HAP-1 (cell line): ENCODE measurements around the gene KANSL1.

Source experiments
- DNase-seq, 2 experiments: peaks; one replicate each; pipeline ENCODE4 v3.0.0-alpha.2; 2016 to 2020; ENCODE audit warnings: low spot score in 2 of 2
- H3K27me3 ChIP-seq: fragments of 250-450 bp; sonication (Bioruptor Pico); 2 replicates; pipeline ENCODE4 v1.5.1; 2020; ENCODE audit warnings: low read depth, mild to moderate bottlenecking, moderate library complexity
- H3K36me3 ChIP-seq: fragments of 250-450 bp; sonication (Bioruptor Pico); replicated peaks from 2 replicates; pipeline ENCODE4 v1.5.1; 2020; ENCODE audit warnings: mild to moderate bottlenecking
- H3K4me1 ChIP-seq: fragments of 250-450 bp; sonication (Bioruptor Pico); 2 replicates; pipeline ENCODE4 v1.5.1; 2020; ENCODE audit warnings: mild to moderate bottlenecking
- H3K4me3 ChIP-seq: fragments of 250-450 bp; sonication (Bioruptor Pico); 2 replicates; pipeline ENCODE4 v1.5.1; 2020; ENCODE audit warnings: mild to moderate bottlenecking, moderate library complexity
- H3K9me3 ChIP-seq: fragments of 250-450 bp; sonication (Bioruptor Pico); 2 replicates; pipeline ENCODE4 v1.5.1; 2020; ENCODE audit warnings: mild to moderate bottlenecking, moderate library complexity
- in situ Hi-C: fragments of 300-500 bp; cut with MboI; formaldehyde crosslinking; loops from 3 replicates; pipeline ENCODE4 v1.14.3; 2020; ENCODE audit warnings: low sequenced_read_pairs, inconsistent platforms, mixed read lengths

Gene KANSL1

DNA sequence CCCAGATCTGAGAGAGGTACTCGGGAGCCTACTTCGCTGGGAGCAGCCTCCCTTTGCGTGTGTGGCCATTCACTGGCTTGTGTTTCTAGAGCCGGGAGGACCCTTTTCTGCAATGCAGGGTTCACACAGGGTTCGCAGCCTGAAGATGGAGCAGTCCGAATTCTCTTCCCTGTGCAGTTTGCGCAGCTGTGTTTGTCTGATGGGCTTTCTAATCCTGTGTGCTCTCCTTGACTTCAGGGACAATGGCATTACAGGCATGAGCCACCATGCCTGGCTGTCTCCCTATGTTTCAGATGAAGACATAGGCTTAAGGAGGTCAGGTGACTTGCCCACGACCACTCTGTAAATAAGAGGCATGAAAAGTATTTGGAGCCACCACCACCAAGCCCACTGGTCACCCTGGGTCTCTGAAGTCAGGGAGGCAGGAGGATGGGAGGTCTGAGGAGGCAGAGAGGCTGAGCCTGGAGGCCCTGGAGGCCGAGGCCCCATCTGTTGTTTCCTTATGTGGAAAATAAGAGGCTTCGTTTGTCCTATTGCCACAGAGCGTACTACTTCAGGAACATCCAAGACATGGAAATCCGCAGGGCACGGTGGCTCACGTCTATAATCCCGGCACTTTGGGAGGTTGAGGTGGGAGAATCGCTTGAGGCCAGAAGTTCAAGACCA, 199.1 kb downstream of the KANSL1 start:
- Histone ChIP-seq H3K4me1 (no peaks in the 10 kb centered on the region), H3K36me3 (no peaks in the 10 kb centered on the region), H3K9me3 (no peaks in the 10 kb centered on the region), H3K4me3 (no peak overlapping the region), H3K27me3 (no peaks in the 10 kb centered on the region)
- in situ Hi-C loops: loop anchor here (25.0 kb wide), 1 partner anchor 818 kb away; the partner anchor contains the start of gene WNT3
- no peak for DNase-seq

- no peaks in the 10 kb centered on the region for H3K36me3 ChIP-seq
- no peak for DNase-seq
- H3K27me3 ChIP-seq: no peaks in the 10 kb centered on the region
- in situ Hi-C loops: loop anchor here (25.0 kb wide), 1 partner anchor 819 kb away; the partner anchor contains the start of gene WNT3
- H3K4me1 ChIP-seq: no peaks in the 10 kb centered on the region
- H3K4me3 ChIP-seq: no peak overlapping the region
- H3K9me3 ChIP-seq: no peaks in the 10 kb centered on the region
These were observed 200.3 kb downstream of the KANSL1 start for GRCh38 chr17:45992904-45993303.

DNA sequence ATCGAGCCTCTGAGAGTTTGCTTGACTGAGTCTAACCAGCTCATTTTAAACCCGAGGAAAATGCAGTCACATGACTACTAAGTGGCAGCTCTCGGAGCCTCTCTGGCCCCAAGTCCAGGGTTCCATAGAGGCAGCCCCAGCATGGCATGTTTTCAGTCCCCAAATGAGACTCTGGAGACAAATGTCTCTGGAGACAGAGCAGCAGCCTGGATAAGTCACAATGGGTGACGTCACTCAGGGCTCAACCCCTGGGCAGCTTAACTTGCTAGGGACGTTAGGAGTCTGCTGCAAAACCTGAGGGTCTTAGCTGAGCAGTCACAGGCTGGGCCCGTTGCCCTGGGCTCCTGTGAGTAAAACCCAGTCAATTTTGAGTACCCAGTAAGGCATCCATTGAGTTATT, 201.1 kb downstream of the KANSL1 start:
- Histone ChIP-seq H3K4me1 (no peaks in the 10 kb centered on the region), H3K4me3 (no peak overlapping the region), H3K9me3 (no peaks in the 10 kb centered on the region), H3K27me3 (no peaks in the 10 kb centered on the region), H3K36me3 (no peaks in the 10 kb centered on the region)
- in situ Hi-C loops: loop anchor here (25.0 kb wide), 1 partner anchor 820 kb away; the partner anchor contains the start of gene WNT3
- no peak for DNase-seq

DNA sequence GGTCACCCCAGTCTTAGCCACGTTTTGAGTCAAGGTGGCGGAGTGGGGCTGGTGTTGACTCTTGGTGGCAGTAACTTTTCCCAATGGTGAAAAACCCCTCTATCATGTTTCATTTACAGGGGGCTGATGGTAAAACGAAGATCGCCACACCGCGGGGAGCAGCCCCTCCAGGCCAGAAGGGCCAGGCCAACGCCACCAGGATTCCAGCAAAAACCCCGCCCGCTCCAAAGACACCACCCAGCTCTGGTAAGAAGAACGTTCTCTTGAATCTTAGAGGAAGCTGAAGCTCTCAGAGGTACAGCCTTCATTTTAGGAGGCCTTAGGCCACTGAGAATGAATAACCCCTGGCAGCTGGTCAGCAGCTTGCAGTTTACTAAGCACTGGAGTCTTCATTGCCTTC, 201.9 kb downstream of the KANSL1 start:
- DNase-seq: no peak
- no peaks in the 10 kb centered on the region for H3K4me1 ChIP-seq
- in situ Hi-C loops: loop anchor here (25.0 kb wide), 1 partner anchor 821 kb away; the partner anchor contains the start of gene WNT3
- no peaks in the 10 kb centered on the region for H3K36me3 ChIP-seq
- H3K9me3 ChIP-seq: no peaks in the 10 kb centered on the region
- H3K27me3 ChIP-seq: no peaks in the 10 kb centered on the region
- no peak overlapping the region for H3K4me3 ChIP-seq

DNA sequence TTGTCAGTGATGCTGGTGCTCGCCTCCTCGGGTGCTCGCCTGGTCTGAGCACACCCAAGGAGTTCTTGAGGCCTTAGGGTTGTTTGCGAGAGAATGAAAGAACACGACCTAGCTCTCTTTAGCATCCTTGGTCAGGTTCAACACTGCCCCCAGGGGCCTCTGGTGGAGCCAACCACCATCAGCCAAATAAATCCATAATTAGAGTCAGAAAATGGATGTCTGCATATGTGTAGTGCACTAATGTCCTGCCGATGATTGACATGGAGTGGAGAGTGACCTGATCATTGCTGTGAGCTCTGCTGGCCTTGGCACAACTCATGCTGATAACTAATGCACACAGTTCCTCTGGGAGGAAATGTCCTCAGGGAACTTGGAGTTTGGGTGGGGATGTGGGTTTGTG, 202.3 kb downstream of the KANSL1 start:
- no peaks in the 10 kb centered on the region for H3K27me3 ChIP-seq
- no peak for DNase-seq
- in situ Hi-C loops: loop anchor here (25.0 kb wide), 1 partner anchor 821 kb away; the partner anchor contains the start of gene WNT3
- no peaks in the 10 kb centered on the region for H3K36me3 ChIP-seq
- H3K4me3 ChIP-seq: no peak overlapping the region
- no peaks in the 10 kb centered on the region for H3K9me3 ChIP-seq
- no peaks in the 10 kb centered on the region for H3K4me1 ChIP-seq

DNA sequence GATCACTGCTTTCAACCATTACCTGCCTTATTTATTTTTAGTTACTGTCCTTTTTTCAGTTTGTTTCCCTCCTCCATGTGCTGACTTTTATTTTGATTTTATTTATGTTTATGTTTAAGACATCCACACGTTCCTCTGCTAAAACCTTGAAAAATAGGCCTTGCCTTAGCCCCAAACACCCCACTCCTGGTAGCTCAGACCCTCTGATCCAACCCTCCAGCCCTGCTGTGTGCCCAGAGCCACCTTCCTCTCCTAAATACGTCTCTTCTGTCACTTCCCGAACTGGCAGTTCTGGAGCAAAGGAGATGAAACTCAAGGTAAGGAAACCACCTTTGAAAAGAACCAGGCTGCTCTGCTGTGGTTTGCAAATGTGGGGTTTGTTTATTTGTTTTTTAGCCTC, 203.5 kb downstream of the KANSL1 start:
- Histone ChIP-seq H3K36me3 (no peaks in the 10 kb centered on the region), H3K9me3 (no peaks in the 10 kb centered on the region), H3K4me1 (no peaks in the 10 kb centered on the region), H3K4me3 (no peak overlapping the region), H3K27me3 (no peaks in the 10 kb centered on the region)
- DNase-seq: no peak
- in situ Hi-C loops: loop anchor here (25.0 kb wide), 1 partner anchor 823 kb away; the partner anchor contains the start of gene WNT3

DNA sequence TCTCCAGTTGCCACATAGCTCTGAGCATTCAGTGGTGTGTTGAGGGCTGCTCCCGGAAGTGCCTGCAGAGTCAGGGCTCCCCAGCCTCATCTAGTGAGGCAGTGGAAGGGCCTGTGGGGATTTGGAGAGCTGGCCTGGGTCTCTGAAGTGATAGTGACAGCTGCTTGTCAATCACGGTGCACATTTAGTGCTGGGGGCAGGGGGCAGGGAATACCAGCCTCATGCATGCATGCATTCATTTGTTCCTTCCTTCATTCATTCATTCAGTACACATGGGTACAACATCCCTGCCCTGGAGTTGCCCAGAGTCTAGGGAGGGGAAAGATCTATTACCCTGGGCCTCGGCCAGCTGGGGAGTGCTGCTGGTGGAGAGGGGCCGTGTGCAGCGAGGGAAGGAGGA, 205.5 kb downstream of the KANSL1 start:
- in situ Hi-C loops: loop anchor here (25.0 kb wide), 1 partner anchor 825 kb away; the partner anchor contains the start of gene WNT3
- H3K36me3 ChIP-seq: no peaks in the 10 kb centered on the region
- H3K4me1 ChIP-seq: no peaks in the 10 kb centered on the region
- no peaks in the 10 kb centered on the region for H3K27me3 ChIP-seq
- H3K4me3 ChIP-seq: no peak overlapping the region
- DNase-seq: no peak
- H3K9me3 ChIP-seq: no peaks in the 10 kb centered on the region

DNA sequence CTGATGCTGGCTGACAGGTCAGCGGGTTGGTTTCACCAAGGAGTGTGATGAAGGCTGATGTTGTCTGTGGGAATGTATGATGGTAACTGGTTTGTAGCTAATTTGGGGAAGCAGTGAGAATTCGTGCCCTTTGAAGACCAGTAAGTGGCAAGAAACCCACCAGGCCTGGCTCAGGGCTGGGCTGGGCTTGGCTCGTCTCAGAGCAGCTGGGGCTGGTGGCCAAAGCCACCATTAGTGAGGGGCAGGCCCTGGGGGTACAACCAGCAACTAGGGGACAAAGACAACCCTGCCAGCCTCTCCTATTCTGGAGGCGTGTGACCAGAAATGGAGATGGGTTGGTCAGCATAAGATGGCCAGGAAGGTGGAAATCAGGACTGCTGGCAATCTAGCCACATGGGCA, 207.2 kb downstream of the KANSL1 start:
- Histone ChIP-seq H3K27me3 (no peaks in the 10 kb centered on the region), H3K9me3 (no peaks in the 10 kb centered on the region), H3K4me1 (no peaks in the 10 kb centered on the region), H3K36me3 (no peaks in the 10 kb centered on the region), H3K4me3 (no peak overlapping the region)
- in situ Hi-C loops: loop anchor here (25.0 kb wide), 1 partner anchor 826 kb away; the partner anchor contains the start of gene WNT3
- no peak for DNase-seq

DNA sequence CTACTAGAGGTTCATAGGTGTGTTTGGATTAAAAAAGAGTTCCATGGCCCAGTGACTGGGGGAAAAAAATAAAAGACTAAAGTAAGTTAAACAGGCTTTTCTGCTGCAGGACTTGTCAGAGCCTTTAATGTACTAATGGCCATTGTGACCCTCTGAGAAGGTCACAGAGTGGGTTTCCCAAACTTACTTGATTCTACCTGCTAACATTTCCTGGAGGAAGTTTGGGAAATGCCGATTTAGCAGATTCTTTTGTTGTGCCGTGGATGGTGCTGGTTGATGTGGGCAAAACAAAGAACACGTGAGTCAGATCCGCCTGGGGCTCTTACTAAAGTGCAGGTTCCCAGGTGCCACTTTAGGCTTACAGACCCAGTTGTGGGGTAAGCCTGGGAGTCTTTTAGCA, 207.8 kb downstream of the KANSL1 start:
- Histone ChIP-seq H3K4me3 (no peak overlapping the region), H3K9me3 (no peaks in the 10 kb centered on the region), H3K36me3 (no peaks in the 10 kb centered on the region), H3K27me3 (no peaks in the 10 kb centered on the region), H3K4me1 (no peaks in the 10 kb centered on the region)
- in situ Hi-C loops: loop anchor here (25.0 kb wide), 1 partner anchor 827 kb away; the partner anchor contains the start of gene WNT3
- no peak for DNase-seq

GRCh38 chr17:45984368-45984767, 208.9 kb downstream of the KANSL1 start:
- in situ Hi-C loops: loop anchor here (25.0 kb wide), 1 partner anchor 828 kb away; the partner anchor contains the start of gene WNT3
- Histone ChIP-seq H3K27me3 (no peaks in the 10 kb centered on the region), H3K4me3 (no peak overlapping the region), H3K4me1 (no peaks in the 10 kb centered on the region), H3K9me3 (no peaks in the 10 kb centered on the region), H3K36me3 (no peaks in the 10 kb centered on the region)
- DNase-seq: no peak

GRCh38 chr17:45983614-45984310, 209.5 kb downstream of the KANSL1 start:
- in situ Hi-C loops: loop anchor here (25.0 kb wide), 1 partner anchor 829 kb away; the partner anchor contains the start of gene WNT3
- no peak overlapping the region for H3K4me3 ChIP-seq
- no peaks in the 10 kb centered on the region for H3K27me3 ChIP-seq

DNA sequence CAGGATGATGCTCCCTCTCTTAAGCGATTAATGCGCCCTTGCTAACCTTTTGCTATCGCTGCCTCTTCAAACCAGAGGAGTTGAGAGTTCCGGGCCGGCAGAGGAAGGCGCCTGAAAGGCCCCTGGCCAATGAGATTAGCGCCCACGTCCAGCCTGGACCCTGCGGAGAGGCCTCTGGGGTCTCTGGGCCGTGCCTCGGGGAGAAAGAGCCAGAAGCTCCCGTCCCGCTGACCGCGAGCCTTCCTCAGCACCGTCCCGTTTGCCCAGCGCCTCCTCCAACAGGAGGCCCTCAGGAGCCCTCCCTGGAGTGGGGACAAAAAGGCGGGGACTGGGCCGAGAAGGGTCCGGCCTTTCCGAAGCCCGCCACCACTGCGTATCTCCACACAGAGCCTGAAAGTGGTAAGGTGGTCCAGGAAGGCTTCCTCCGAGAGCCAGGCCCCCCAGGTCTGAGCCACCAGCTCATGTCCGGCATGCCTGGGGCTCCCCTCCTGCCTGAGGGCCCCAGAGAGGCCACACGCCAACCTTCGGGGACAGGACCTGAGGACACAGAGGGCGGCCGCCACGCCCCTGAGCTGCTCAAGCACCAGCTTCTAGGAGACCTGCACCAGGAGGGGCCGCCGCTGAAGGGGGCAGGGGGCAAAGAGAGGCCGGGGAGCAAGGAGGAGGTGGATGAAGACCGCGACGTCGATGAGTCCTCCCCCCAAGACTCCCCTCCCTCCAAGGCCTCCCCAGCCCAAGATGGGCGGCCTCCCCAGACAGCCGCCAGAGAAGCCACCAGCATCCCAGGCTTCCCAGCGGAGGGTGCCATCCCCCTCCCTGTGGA, 210.2 kb downstream of the KANSL1 start:
- Histone ChIP-seq H3K27me3 (no peaks in the 10 kb centered on the region), H3K9me3 (no peaks in the 10 kb centered on the region), H3K4me1 (no peaks in the 10 kb centered on the region), H3K36me3 (no peaks in the 10 kb centered on the region), H3K4me3 (no peak overlapping the region)
- in situ Hi-C loops: loop anchor here (25.0 kb wide), 1 partner anchor 829 kb away; the partner anchor contains the start of gene WNT3
- DNase-seq: no peak

More at GRCh38 chr17:45983614-45984310, 209.5 kb downstream of the KANSL1 start:
- DNase-seq: no peak
- Histone ChIP-seq H3K4me1 (no peaks in the 10 kb centered on the region), H3K9me3 (no peaks in the 10 kb centered on the region), H3K36me3 (no peaks in the 10 kb centered on the region)

GRCh38 chr17:45981306-45981705, 211.9 kb downstream of the KANSL1 start:
- Histone ChIP-seq H3K4me3 (no peak overlapping the region), H3K9me3 (no peaks in the 10 kb centered on the region), H3K27me3 (no peaks in the 10 kb centered on the region), H3K4me1 (no peaks in the 10 kb centered on the region), H3K36me3 (no peaks in the 10 kb centered on the region)
- DNase-seq: no peak
- in situ Hi-C loops: loop anchor here (25.0 kb wide), 1 partner anchor 831 kb away; the partner anchor contains the start of gene WNT3
